SK-N-MC (cell line): ENCODE results near the gene PTPRK.

Source experiments
- EZH2 ChIP-seq: fragments of 200-600 bp; sonication (generic); IDR thresholded peaks from one replicate; pipeline ENCODE4 v1.6.1; 2017; ENCODE audit warnings: antibody characterized with exemption
- POLR2AphosphoS5 ChIP-seq: IDR thresholded peaks from 2 replicates; pipeline ENCODE4 v1.6.1; 2012; ENCODE audit warnings: mild to moderate bottlenecking, low read depth, low read length, borderline replicate concordance

DNA sequence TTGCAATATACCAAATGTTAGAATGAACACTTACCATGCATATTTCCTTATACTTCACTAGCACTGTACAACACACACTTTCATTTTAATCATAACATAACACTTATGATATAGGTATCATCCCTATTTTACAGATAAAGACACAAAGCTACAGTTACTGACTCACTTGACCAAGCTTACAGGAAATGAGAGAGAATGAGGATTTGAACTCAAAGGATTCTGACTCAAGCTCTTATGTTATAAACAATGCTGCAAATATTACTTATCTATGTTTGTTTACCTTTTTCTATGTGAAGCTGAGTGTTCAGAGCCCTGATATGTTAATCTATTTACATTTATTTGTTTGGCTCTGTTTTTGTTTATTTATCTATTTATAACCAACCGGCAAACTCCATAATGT lies 245.4 kb downstream of the PTPRK start:
- no peak for TF ChIP-seq EZH2
- TF ChIP-seq POLR2AphosphoS5, result no peak
